Upper lobe of left lung (tissue), 4 donors: ENCODE data around the gene NCLN.

Experiments used
- EP300 ChIP-seq, 4 donors: sonication (generic); formaldehyde crosslinking; IDR thresholded peaks; one replicate each; pipeline ENCODE4 v1.5.1; 2017; ENCODE audit warnings: antibody characterized with exemption in 4 of 4, control low read depth in 2 of 4
- POLR2A ChIP-seq, 4 donors: fragments of 450-650 bp; IDR thresholded peaks; one replicate each; pipeline ENCODE4 v1.5.1; 2016 to 2017; ENCODE audit warnings: antibody characterized with exemption in 4 of 4, mild to moderate bottlenecking in 2 of 4
- POLR2AphosphoS5 ChIP-seq, 2 donors: sonication (generic); formaldehyde crosslinking; IDR thresholded peaks; one replicate each; pipeline ENCODE4 v1.5.1; 2017; ENCODE audit warnings: antibody characterized with exemption in 2 of 2
- TF ChIP-seq, protein P1 (sequence below), 6 experiments: fragments of 450-650 bp in 4 of 6; fragments of 200-600 bp in 2 of 6; sonication (generic) in 2 of 6; IDR thresholded peaks; one replicate each; pipeline ENCODE4 v1.5.1; 2016 to 2019; ENCODE audit warnings: antibody characterized with exemption in 6 of 6

DNA sequence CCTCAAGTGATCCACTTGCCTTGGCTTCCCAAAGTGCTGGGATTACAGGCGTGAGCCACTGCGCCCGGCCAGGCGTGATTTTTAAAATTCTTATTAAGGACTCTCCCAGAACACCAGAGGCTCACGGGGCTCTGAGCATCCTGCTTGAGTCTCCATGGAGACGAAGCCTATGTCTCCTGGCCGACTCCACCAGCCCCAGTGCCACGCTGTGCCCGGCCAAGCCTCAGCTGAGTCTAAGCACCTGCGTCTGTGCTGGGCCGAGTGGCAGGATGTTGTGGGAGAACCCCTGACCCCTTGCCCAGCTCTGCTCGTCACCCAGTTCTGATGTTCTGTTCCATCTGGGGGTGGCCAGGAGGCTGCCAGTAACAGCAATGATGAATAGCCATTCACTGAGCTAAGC is 34.8 kb downstream of the NCLN start:
- TF ChIP-seq, protein P1, sequence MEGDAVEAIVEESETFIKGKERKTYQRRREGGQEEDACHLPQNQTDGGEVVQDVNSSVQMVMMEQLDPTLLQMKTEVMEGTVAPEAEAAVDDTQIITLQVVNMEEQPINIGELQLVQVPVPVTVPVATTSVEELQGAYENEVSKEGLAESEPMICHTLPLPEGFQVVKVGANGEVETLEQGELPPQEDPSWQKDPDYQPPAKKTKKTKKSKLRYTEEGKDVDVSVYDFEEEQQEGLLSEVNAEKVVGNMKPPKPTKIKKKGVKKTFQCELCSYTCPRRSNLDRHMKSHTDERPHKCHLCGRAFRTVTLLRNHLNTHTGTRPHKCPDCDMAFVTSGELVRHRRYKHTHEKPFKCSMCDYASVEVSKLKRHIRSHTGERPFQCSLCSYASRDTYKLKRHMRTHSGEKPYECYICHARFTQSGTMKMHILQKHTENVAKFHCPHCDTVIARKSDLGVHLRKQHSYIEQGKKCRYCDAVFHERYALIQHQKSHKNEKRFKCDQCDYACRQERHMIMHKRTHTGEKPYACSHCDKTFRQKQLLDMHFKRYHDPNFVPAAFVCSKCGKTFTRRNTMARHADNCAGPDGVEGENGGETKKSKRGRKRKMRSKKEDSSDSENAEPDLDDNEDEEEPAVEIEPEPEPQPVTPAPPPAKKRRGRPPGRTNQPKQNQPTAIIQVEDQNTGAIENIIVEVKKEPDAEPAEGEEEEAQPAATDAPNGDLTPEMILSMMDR (IDR thresholded peaks at IDR 0.05): no peak
- TF ChIP-seq POLR2A (IDR thresholded peaks at IDR 0.05): no peak
- no peak for TF ChIP-seq EP300 (IDR thresholded peaks at IDR 0.05)
- no peak for TF ChIP-seq POLR2AphosphoS5 (IDR thresholded peaks at IDR 0.05)
